A673 (cell line): ENCODE measurements around the gene LDHAL6B.

ENCODE experiments used
- EZH2 ChIP-seq: fragments of 200-600 bp; sonication (generic); IDR thresholded peaks from 2 replicates; pipeline ENCODE4 v1.6.1; 2017; ENCODE audit warnings: borderline replicate concordance, low read depth, mild to moderate bottlenecking, mixed read lengths, antibody characterized with exemption, low read length; ENCODE audit not compliant: poor library complexity, severe bottlenecking
- TF ChIP-seq, protein P1 (sequence below): fragments of 300-800, 200-600 bp; sonication (generic); conservative IDR thresholded peaks from 2 replicates; pipeline ENCODE4 v1.5.1; 2017; ENCODE audit warnings: low read depth, mild to moderate bottlenecking, antibody characterized with exemption, low read length, moderate library complexity, mixed read lengths

DNA sequence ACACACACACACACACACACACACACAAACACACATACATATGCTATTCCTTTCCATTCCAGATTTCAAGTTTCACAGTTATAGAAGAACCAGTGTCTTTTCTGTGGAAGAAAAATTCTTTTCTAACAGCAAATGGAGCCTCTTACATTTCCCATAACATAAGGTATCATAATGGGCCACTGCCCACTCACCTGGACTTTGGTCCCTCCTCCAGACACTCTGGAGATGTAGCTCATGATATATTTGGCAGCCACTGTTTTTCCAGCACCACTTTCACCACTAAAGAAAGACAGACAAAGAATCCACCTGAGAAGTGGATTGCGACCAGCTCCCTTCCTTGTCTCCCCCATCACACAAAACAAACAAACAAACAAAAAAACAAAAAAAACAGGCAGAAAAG, 29.8 kb downstream of the LDHAL6B start:
- TF ChIP-seq EZH2: no peak
- TF ChIP-seq, protein P1, sequence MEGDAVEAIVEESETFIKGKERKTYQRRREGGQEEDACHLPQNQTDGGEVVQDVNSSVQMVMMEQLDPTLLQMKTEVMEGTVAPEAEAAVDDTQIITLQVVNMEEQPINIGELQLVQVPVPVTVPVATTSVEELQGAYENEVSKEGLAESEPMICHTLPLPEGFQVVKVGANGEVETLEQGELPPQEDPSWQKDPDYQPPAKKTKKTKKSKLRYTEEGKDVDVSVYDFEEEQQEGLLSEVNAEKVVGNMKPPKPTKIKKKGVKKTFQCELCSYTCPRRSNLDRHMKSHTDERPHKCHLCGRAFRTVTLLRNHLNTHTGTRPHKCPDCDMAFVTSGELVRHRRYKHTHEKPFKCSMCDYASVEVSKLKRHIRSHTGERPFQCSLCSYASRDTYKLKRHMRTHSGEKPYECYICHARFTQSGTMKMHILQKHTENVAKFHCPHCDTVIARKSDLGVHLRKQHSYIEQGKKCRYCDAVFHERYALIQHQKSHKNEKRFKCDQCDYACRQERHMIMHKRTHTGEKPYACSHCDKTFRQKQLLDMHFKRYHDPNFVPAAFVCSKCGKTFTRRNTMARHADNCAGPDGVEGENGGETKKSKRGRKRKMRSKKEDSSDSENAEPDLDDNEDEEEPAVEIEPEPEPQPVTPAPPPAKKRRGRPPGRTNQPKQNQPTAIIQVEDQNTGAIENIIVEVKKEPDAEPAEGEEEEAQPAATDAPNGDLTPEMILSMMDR: no peak
